HT1080 (cell line): ENCODE data around the gene NRF1. TPM values are rescaled to one million over a fixed set of nuclear protein-coding genes. Genes with fewer than 3 reads are reported as not detected.
A peak's percentile ranks its signal among the peaks of the same experiment; 100 is the strongest.
"Not testable (repeated sequence)": the region's sequence is repeated elsewhere in the genome, so short reads cannot be mapped to it uniquely, and the experiment has no call there.

Source experiments
- DNase-seq: peaks from one replicate; pipeline ENCODE4 v3.0.0-alpha.2; 2015; ENCODE audit warnings: low read depth
- total RNA-seq: library from RNA; depleted of rRNA; stranded (reverse); fragments of >200 nt; shearing (Covaris generic); gene quantifications from 2 replicates; pipeline ENCODE4 v1.2.3, GENCODE V29; 2014

Gene NRF1
- total RNA-seq, 1 experiment from 2014 or later, result 14.6 TPM

DNA sequence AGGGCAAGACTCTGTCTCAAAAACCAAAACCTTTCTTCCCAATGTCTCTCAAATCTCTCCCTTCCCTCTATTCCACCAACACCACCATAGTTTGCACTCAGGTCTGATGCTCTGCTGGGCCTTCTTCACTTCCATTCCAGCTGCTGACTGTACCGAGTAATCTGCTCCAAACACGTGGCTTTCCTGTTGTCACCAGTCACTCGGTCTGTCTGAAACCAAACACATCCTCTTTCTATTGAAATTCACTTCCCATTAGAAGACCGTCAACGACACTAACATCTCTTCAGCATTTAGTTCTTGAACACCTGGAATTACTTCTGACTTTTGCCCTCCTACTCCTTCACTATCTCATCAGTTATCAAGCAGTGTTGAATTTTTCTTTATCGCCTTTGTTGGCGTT lies 4.7 kb upstream of the NRF1 start:
- DNase-seq, result no peak

DNA sequence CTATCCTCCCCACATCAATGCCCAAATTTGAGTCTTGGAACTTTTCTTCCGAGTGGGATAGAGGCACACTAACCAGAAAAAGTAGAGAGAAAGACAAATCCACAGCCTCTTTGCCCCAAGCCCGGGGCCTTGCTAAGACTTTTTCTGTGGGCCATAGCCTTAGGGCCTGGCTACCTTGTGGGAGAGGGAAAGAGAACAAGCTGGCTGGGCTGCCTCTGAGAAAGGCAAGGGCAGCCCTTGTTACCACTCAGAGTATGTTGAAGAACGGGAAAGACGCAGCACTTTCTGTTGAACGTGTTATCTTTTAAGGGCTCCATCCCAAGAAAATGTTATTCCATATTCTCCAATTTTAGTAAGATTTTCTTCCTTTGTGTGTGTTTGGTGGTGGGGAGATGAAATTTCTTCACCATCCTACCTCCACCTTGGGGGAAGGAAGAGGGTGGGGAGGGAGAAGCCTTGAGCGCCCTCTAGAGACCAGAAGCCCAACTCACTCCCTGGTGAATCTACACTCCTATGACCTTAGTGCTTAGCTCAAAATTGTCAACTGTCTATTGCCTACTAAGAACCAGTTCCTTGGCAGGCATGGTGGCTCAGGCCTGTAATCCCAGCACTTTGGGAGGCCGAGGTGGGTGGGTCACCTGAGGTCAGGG lies 3.9 kb upstream of the NRF1 start:
- peak; percentile 62 for DNase-seq

DNA sequence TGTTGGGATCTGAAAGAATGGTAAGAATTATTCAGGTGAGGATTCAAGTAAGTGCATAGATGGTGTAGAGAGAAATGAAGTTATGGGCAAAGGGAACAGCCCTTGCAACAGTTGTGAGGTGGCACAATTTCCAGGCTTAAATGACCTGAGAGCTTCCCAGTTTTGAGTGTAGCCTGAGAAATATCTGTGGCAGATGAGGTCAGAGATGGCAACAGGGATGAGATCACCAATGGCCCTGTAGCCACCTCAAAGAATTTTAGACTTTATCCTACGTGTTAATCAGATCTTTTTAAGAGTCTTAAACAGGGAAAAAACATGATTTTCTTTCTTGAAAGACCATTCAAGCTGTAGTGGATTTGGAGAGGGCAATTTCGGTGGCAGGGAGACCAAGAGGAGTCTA lies 1.9 kb upstream of the NRF1 start:
- DNase-seq, result no peak

DNA sequence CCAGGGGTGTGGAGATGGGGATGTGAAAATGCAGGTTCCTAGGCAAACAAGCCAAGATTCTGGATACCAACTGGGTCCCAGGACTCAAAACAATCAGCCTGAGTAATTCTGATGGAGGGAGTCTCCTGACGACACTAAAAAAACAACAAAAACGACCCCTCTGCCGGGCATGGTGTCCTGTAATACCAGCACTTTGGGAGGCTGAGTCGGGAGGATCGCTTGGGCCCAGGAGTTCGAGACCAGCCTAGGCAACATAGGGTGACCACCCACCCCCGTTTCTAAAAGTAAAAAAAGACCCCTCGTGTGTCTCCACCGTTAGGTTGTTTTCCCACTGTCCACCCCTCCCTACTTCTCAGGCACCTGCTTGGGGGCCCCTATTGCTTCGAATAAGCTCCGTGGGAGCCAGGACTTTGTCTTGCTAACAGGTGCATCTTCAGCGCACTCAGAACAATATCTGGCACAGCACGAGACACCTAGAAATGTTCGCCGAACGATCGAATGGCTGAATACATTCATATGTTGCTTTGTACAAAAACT lies 743 bp upstream of the NRF1 start:
- DNase-seq, result no peak

DNA sequence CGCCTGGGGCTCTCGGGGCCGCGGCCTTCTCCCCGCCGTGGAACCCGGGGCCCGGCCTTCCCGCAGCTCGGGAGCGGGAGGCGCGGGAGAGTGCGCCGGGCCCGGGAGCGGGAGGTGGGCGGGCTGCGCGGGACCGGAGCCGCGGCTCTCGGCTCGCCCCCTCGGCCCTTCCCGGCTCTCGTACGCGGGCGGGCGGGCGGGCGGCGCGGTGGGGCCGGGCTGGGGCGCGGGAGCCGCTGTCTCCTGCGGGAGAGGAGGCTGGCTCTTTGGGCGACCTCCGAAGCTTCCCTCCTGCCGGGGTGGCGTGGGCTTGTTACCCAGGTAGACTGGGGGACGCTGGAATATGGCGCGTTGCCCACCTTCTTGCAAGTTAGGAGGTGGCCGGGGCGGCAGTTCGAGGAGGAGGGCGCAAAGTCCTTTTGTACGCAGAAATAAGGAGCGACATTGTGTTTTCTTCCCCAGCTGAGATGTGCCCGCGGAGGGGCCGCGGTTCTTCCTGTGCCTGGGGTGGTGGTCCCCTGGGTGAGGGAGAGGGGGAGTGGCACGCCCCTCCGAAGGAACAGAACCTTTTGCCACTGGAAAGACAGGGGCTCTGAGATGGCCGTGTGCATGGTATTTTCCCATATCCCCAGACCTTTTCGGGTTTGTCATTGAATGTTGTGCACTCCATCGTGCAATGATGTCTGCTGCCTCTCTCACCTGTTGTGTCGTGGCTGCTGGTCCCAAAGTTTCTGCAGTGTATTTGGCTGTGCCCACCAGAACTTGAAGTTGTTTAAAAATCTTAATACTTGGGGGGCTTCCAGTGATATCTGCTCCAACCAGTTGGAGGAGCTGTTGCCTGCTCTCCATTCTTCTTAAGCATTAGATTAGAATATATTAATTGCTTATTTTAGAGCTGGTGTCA lies 844 bp downstream of the NRF1 start:
- peak; percentile 23 for DNase-seq

DNA sequence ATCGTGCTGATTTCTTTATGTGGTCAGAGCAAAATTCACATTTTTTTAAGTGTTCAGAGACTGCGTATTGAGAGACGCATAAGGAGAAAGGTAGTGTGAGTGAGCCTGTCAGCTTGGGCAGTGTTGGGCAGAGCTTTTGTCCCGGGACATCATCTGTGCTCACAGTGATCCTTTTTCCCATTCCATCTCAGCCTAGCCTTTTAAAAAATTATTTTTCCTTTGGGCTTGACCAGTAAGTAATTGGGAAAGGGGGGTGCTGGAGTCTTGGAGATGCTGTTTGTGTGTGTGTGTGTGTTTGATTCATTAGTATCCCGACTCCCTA lies 1.5 kb downstream of the NRF1 start:
- no peak for DNase-seq

DNA sequence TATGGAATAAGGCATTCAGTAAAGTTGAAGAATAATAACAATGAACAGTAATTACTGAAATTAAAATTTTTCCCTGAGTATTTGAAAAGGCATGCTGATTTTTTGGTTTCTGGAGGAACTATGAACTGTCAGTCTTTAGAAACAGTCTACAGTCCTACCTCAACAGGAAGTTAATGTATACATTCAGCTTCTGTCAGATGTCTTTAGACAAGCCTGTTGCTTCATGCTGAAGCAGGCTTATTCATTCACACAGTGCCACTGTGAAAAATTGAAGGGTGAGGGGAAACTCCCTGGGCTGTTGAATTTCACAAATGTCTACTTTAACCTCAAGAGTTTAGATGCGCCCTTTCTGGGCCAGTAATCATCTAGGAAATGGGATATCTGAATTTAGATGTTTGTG lies 3.5 kb downstream of the NRF1 start:
- peak; percentile 23 for DNase-seq

DNA sequence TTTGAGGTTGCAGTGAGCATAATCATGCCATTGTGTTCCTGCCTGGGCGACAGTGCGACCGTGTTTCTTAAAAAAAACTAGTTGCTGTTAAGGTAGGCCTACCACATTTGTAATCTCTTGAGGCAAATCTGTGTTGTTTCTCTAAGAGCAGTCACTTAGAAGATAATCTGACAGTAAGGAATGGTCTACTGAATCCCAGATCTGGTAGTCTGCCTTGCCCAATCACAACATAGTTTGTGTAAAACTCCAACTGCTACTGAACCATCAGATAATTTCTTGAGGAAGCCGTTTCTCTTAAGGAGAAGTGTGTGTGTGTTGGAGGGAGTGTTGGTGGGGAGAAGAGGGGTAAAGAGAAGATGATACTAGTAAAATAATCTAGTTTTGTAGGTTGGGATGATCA lies 5.0 kb downstream of the NRF1 start:
- no peak for DNase-seq

DNA sequence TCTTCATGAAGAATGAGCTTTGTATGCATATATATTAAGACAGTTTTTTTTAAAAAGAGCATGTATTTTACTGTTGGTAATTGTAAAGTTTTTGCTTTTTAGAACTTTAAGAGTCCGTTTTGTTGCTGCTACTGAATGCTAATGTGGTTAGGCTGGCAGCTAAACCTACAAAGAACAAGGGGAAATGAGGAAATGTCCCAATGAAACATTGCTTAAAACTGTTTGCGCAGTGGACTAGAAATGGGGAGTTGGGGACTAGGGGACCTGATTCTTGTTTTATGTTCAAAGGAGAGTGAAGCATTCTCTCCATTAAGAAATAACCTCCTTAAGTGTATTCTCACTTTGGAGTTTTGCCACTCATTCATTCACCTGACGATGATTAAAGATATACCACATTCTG lies 5.7 kb downstream of the NRF1 start:
- DNase-seq, result no peak

DNA sequence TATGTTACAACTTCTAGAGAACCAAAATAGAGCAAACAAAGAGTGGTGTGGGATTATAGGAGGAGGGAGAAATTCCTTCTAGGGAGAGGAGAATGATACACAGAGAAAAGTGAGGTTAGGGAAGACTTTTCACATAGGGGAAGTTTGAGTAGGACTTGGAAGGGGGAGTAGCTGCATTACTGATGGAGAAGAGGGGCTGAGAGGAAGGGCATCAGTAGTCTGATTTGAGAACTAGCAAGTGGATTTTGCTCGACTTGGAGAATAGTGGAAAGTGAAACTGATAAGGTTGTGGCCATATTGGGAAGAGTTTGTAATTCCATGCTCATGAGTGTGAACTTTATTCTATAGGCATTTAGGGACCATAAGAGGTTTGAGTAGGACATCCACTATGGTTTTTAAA lies 6.1 kb downstream of the NRF1 start:
- DNase-seq, result no peak

DNA sequence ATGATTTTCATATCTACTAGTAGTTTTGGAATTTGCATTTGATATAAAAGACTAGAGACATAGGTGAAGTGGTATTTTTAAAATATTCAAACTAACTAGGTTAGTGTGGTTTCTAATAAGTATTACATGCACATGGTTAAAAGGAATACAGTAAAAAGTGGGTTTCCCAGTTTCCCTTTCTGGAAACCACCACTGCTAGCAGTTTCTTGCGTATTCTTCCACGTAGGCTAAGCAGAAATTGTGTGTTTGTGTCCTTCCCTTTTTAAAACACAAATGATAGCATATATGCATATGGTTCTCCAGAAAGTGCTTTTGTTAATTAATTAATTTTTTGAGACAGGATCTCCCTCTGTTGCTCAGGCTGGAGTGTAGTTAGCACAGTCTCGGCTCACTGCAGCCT lies 15.4 kb downstream of the NRF1 start:
- no peak for DNase-seq

DNA sequence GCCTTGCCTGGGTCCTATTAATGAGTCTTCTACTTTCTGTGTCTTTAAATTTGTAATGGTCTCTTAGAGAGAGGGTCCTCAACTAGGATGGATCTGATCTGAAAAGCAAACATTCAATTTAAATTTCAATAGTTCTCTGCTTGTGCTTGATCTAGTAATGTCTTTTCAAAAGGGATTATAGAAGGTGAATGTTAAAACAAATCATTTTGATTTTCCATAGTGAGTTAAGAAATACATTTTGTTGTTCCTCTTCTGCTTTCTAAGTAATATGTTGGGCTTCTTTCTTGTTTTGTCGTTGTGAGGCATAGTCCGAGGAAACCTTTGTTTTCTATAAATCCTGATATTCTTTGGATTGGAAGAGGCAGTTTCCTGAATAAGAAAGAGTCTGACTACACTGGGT lies 18.8 kb downstream of the NRF1 start:
- no peak for DNase-seq

DNA sequence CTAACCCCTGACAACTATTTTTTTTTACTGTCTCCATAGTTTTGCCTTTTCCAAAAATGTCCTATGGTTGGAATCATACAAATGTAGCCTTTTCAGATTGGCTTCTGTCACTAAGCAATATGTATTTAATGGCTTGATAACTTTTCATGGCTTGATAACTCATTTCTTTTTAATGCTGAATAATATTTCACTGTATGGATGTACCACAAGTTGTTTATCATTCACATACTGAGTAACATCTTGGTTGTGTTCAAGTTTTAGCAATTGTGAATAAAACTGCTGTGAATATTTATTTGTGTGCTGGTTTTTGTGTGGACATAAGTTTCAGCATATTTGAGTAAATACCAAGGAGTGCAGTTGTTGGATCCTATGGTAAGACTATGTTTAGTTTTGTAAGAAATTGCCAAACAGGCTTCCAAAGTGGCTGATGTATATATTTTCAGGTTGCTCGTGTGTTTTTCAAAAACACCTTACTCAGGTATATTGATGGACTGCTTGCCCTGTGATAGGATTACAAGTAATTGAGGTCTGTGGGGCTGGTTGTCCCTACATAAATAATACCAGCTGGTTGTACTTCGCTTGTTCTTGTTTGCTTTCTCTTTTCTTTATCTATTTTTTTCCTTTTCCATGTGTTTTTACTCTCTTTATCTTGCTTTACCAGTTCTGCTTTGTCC lies 23.0 kb downstream of the NRF1 start:
- no peak for DNase-seq

DNA sequence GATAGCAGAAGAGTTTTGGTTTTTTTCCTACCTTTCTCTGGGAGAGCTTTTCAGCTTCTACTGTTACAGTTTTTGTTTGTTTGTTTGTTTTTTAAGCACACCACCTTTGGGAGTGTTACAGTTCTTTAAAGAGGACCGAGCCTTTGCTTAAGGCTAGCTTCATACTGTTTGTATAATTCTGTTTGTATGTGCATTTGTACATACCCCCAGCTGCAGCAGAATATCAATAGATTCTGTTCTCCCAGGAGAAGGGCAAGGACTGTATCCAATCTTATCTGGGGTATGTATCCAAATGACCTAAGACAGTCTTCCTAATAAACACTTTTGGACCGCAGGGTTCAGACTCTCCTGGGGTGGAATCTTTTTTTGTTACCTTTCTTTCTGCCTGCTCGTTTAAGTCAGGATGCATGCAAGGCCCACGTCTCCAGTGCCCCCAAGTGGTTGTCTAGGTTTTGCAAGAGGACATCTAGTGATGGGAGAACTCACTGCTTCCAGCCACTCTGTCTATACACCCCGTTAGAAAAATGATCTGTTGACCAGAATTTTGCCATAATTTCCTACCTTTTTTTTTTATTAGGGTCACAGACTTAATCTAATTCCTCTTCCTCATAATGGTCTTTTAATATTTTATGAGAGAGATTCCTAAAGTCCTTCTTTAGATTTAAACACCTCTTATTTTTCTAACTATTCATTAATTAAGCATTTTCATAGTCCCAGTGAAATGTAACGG lies 23.9 kb downstream of the NRF1 start:
- DNase-seq, result peak; percentile 65

DNA sequence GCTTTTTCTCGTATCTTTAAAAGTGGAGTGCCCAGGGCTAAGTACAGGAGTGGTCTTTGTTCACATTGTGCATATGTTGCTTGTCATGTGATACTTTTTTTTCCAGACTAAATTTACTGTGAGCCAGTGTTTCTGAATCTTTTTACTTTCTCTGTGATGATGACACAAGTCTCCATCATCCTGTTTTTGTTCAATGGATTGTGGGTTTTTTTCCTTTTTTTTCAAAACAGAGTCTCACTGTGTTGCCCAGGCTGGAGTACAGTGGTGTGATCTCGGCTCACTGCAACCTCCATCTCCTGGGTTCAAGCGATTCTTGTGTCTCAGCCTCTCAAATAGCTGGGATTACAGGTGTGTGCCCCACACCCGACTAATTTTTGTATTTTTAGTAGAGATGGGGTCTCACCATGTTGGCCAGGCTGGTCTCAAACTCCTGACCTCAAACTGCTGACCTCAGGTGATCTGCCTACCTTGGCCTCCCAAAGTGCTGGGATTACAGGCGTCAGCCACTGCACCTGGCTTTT lies 24.6 kb downstream of the NRF1 start:
- not testable (repeated sequence) for DNase-seq

DNA sequence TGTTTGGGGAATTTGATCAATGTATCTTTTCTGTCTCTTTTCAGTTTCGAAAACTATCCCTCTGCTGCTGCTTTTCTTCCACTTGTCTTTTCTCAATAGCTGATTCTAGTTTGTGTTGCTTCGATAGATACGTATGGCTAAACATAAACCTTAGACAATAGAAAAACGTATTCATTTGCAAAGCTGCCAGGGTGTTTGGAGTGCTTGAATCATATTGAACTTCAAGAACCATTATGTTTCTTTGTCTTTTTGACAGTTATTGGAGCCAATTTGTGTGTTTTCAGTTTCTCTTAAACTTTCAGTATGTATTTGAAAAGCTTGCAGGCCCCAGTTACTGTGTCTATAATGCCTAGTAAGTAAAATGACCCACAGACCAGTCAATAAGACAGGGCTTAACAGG lies 25.1 kb downstream of the NRF1 start:
- DNase-seq, result no peak

DNA sequence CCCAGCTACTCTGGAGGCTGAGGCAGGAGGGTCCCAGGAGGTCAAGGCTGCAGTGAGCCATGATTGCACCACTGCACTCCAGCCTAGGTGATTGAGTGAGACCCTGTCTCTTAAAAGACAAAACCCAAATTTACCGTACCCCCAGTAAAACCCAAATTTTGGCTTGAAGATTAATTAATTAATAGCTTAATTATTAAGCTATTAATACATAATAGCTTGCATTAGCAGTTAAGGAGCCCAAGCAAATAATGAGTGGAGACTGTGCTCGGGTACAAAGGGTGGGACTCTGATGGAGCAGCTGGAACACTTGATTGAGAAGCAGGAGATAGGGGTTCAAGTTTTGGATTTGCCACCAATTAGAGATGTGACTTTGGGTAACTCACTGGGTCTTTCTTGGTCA lies 28.9 kb downstream of the NRF1 start:
- no peak for DNase-seq

DNA sequence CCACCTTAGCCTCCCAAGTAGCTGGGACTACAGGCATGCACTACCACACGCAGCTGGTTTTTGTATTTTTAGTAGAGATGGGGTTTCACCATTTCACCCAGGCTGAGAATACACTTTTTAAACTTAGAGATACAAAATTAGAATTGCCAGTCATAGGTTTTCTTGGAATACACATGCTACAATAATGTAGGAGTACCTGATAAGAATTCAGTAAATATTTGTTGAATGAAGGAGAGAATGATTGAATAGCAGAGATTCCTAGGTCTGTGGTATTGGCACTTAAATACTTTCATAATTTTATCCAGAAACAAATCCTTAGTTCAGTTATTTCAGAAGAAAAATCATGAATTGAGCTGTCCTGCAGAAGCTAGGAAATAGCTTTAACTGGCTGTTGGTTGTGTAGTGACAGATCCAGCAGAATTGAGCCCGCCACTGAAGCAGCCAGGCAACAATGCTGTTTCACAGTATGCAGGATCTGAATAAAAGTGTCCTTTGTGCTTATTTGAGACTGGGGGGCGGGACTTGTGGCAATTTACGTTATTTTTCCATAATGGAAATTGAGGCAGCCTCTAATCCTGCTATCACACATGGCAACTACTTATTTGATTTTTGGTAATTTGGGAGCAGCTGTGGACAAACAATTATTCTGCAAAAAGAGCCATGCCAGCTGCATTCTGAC lies 31.5 kb downstream of the NRF1 start:
- no peak for DNase-seq

DNA sequence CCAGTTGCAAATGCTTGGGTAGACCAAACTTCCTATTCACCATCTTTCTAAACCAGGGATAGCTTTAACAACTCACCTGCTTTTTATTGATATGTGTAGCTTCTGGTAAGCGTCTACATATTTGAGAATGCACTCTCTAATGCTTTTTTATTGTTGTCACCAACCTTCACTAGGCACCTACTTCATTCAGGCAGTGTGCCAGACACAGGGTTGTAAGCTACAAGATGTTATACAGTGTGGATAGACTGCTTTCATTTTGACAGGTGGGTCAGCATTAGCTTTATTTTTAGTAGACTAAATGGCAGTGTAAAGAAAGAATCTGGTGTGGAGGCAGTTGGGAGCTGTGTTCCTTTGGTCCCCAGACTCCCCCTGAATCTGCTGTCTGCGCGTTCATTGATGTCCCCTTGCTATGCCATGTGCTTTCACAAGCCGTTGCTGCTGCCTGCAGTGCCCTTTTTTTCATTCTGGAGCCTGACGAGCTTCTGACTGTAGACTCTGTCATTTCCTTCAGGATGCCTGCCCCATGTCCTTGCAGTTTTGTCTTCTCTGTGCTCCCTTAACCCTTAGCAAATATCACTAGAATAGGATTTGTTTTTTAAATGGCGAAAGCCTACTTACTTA lies 32.1 kb downstream of the NRF1 start:
- DNase-seq, result peak; percentile 60

DNA sequence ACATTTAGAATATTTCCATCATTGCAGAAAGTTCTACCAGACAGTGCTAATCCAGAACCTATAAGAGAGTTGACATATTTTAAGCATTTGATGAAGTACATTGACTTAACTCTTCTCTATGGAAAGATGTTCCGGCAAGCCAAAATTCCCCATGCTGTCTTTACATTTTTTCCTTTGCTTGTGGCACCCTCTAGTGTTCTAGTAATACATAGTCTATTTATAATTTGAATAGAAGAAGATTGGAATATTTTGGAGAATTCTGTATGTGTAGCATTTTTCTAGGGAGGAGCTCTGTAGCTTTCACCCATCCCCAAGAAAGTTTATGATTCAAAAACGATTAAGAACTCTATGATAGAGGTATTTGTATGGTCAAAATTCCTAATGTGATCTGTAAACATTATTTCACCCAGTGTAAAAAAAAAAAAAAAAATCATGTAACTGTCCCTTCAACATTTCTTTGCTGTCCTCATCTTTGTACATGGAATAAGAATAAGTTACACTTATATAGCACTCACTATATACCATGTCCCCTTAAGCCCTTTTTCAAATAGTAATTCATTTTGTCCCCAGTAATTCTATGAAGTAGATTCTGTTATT lies 33.2 kb downstream of the NRF1 start:
- DNase-seq, result peak; percentile 34
